GM12878 (cell line): ENCODE data around the gene AMTN. TPM values are rescaled to one million over a fixed set of nuclear protein-coding genes. Genes with fewer than 3 reads are reported as not detected.

Source experiments
- ATAC-seq: fragments of 200-7000 bp; cut with Tn5 transposase; 3 replicates; pipeline ENCODE4 v1.9.1; 2020; ENCODE audit warnings: mild to moderate bottlenecking, moderate library complexity
- BruUV-seq: library from RNA; stranded (reverse); fragments of 400-500 nt; replicated peaks from 2 replicates; lab custom pipeline; 2021; lab: Mats Ljungman, UMichigan
- CTCF ChIA-PET: fragments of 300-600 bp; sonication (Branson Sonifier 250); formaldehyde crosslinking; extraction: SDS; loops from one replicate; lab custom pipeline; 2021; ENCODE audit warnings: inconsistent platforms; lab: Yijun Ruan, JAX
- POLR2A ChIA-PET: fragments of 350-600 bp; formaldehyde crosslinking; extraction: SDS; loops from one replicate; lab custom pipeline; 2021; ENCODE audit warnings: inconsistent platforms; lab: Charles Lee
- RAD21 ChIA-PET: fragments of 300-600 bp; sonication (Branson Sonifier 250); formaldehyde crosslinking; loops from one replicate; lab custom pipeline; 2023; ENCODE audit warnings: antibody characterized with exemption; ENCODE audit not compliant: unreplicated experiment; lab: Charles Lee
- SMC1A ChIA-PET: fragments of 300-600 bp; sonication (Branson Sonifier 250); formaldehyde crosslinking; loops from one replicate; lab custom pipeline; 2023; ENCODE audit not compliant: unreplicated experiment, uncharacterized antibody; lab: Charles Lee
- DNase-seq: peaks from one replicate; pipeline ENCODE4 v3.0.0-alpha.2; 2011; ENCODE audit warnings: low read depth, low spot score
- FAIRE-seq: peaks from 3 replicates; lab custom pipeline; 2011; peaks lifted over from hg19 to GRCh38; lab: Jason Lieb, UNC
- H2AFZ ChIP-seq: 2 replicates; pipeline ENCODE4 v1.6.0; 2011; ENCODE audit warnings: low read depth, low read length, control low read depth; ENCODE audit not compliant: control insufficient read depth
- H3K27ac ChIP-seq: 2 replicates; pipeline ENCODE4 v1.5.1; 2011; ENCODE audit warnings: control low read depth; ENCODE audit not compliant: control insufficient read depth, insufficient read depth
- H3K27me3 ChIP-seq, 2 experiments: replicated peaks in 1 of 2; 2 replicates each; pipeline versions ENCODE4 v1.6.0 to v1.6.1; 2011; ENCODE audit warnings: low read length in 1 of 2; ENCODE audit not compliant: control insufficient read depth in 2 of 2, insufficient read depth in 2 of 2
- H3K36me3 ChIP-seq, 2 experiments: 2 replicates each; pipeline ENCODE4 v1.5.1; 2011; ENCODE audit warnings: low read length in 1 of 2; ENCODE audit not compliant: control insufficient read depth in 2 of 2, insufficient read depth in 2 of 2
- H3K4me1 ChIP-seq: 2 replicates; pipeline ENCODE4 v1.6.1; 2011; ENCODE audit warnings: mild to moderate bottlenecking, low read length, moderate library complexity, mixed read lengths; ENCODE audit not compliant: control insufficient read depth, insufficient read depth
- H3K4me2 ChIP-seq: 2 replicates; pipeline ENCODE4 v1.6.0; 2011; ENCODE audit warnings: control low read depth; ENCODE audit not compliant: control insufficient read depth, insufficient read depth
- H3K4me3 ChIP-seq: fragments of 200-600 bp; sonication (generic); 2 replicates; pipeline ENCODE4 v1.5.1; 2016
- H3K79me2 ChIP-seq: 2 replicates; pipeline ENCODE4 v1.6.0; 2011; ENCODE audit warnings: low read length; ENCODE audit not compliant: control insufficient read depth, insufficient read depth
- H3K9ac ChIP-seq: 2 replicates; pipeline ENCODE4 v1.8.0; 2011; ENCODE audit warnings: low read length, control low read depth, mixed read lengths; ENCODE audit not compliant: control insufficient read depth, insufficient read depth
- H3K9me3 ChIP-seq: replicated peaks from 3 replicates; pipeline ENCODE4 v1.5.1; 2011; ENCODE audit warnings: mild to moderate bottlenecking, low read length; ENCODE audit not compliant: control insufficient read depth, insufficient read depth
- H4K20me1 ChIP-seq: 2 replicates; pipeline ENCODE4 v1.6.0; 2011; ENCODE audit not compliant: control insufficient read depth, insufficient read depth
- IKZF1 ChIP-seq: fragments of 450-650 bp; conservative IDR thresholded peaks from 2 replicates; pipeline ENCODE4 v1.6.1; 2017; ENCODE audit warnings: antibody characterized with exemption, mild to moderate bottlenecking
- RFX5 ChIP-seq: IDR thresholded peaks from 2 replicates; pipeline ENCODE4 v1.6.1; 2011; ENCODE audit warnings: low read depth, low read length, improper control_type of control experiment
- SREBF2 ChIP-seq: IDR thresholded peaks from 2 replicates; pipeline ENCODE4 v1.6.1; 2012; ENCODE audit warnings: mild to moderate bottlenecking, low read length
- ZNF622 ChIP-seq: fragments of 450-650 bp; IDR thresholded peaks from 2 replicates; pipeline ENCODE4 v1.6.1; 2017; ENCODE audit warnings: mild to moderate bottlenecking, inconsistent platforms
- WGBS: methylation state at CpG from one replicate; pipeline ENCODE4 v1.1.6; 2016; ENCODE audit warnings: low lambda C conversion rate; ENCODE audit not compliant: insufficient replicate concordance, insufficient coverage; ENCODE audit errors: missing lambda C conversion rate; 5-methylcytosine and 5-hydroxymethylcytosine counted together
- in situ Hi-C: fragments of 300-500 bp; cut with MboI; formaldehyde crosslinking; loops from 9 replicates; pipeline ENCODE4 v1.14.3; 2018; ENCODE audit warnings: mixed read lengths
- intact Hi-C: fragments of 100-400 bp; cut with micrococcal nuclease; formaldehyde crosslinking; loops from one replicate; pipeline ENCODE4 v1.14.2; 2022; ENCODE audit not compliant: unreplicated experiment
- polyA plus RNA-seq, 11 experiments: library from polyadenylated mRNA; depleted of rRNA in 4 of 11; unstranded in 6 of 11; stranded (reverse) in 5 of 11; fragments of >200 nt; fragmentation: Nextera tagmentation in 4 of 11; fragmentation: Illumina TruSeq in 1 of 11; extraction: Ambion mirVana in 4 of 11; extraction: Trizol in 1 of 11; gene quantifications; 1 replicate in 1 of 11; 2 replicates in 10 of 11; pipeline versions ENCODE4 v1.2.1 to v1.2.3, GENCODE V29; 2011 to 2016; ENCODE audit warnings: inconsistent platforms in 2 of 11, missing spikeins in 2 of 11, low read depth in 1 of 11
- total RNA-seq, 4 experiments: library from RNA; depleted of rRNA in 3 of 4; stranded (reverse); fragments of >200 nt in 3 of 4; fragmentation: Illumina TruSeq in 1 of 4; extraction: Trizol in 1 of 4; gene quantifications; 2 replicates each; pipeline versions ENCODE4 v1.2.1 to v1.2.3, GENCODE V29; 2013 to 2021
- TF ChIP-seq, protein P1 (sequence below): IDR thresholded peaks from 2 replicates; pipeline ENCODE4 v1.6.1; 2012; ENCODE audit warnings: improper control_type of control experiment, low read depth, low read length; ENCODE audit not compliant: insufficient replicate concordance

Gene AMTN
- total and polyA plus RNA-seq, 10 of the 15 experiments (the other 5 are each of a cell fraction or from before 2014, with no cell fraction given), result not detected

DNA sequence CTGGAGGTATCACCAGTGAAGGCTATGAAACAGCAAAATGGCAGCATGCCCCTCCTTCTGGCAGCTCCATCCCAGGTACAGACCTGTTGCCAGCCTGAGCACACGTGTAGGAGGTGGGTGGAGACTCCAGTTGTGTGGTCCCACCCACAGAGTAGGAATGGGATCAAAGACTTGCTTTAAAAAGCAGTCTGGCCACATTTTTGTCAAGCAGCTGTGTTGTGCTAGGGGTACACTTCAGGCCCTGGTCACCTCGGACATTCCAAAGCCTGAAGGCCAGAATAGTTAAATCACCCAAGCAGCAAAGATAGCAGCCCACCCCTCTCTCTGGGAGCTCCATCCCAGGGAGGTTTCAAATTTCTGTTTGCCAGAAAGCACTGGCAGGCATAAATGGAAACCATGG is 53.4 kb downstream of the AMTN start:
- intact Hi-C loops (no loop called here), in situ Hi-C loops (no loop called here)
- ChIA-PET SMC1A (no interaction called here), CTCF (no interaction called here), POLR2A (no interaction called here), RAD21 (interaction anchor here (0.9 kb wide), 1 partner anchor 10 kb away, joined by 3 read pairs; no protein-coding TSS in a partner anchor)
- no peak overlapping the region for H3K27ac ChIP-seq
- H3K4me3 ChIP-seq, result no peak overlapping the region
- H2AFZ ChIP-seq, result no peak overlapping the region
- no peaks in the 10 kb centered on the region for H3K27me3 ChIP-seq
- no peaks in the 10 kb centered on the region for H4K20me1 ChIP-seq
- H3K9me3 ChIP-seq, result no peaks in the 10 kb centered on the region
- FAIRE-seq (no peak), ATAC-seq (no peak), DNase-seq (no peak)
- H3K79me2 ChIP-seq, result no peaks in the 10 kb centered on the region
- no peak overlapping the region for H3K4me2 ChIP-seq
- H3K9ac ChIP-seq, result no peak overlapping the region
- BruUV-seq, result no TSS peak
- no peaks in the 10 kb centered on the region for H3K4me1 ChIP-seq
- no peaks in the 10 kb centered on the region for H3K36me3 ChIP-seq
- WGBS, result 27% methylated on average over 2 of the region's 2 CpGs
- no peak for TF ChIP-seq IKZF1
- TF ChIP-seq SREBF2, result no peak
- TF ChIP-seq ZNF622, result no peak
- TF ChIP-seq, protein P1, sequence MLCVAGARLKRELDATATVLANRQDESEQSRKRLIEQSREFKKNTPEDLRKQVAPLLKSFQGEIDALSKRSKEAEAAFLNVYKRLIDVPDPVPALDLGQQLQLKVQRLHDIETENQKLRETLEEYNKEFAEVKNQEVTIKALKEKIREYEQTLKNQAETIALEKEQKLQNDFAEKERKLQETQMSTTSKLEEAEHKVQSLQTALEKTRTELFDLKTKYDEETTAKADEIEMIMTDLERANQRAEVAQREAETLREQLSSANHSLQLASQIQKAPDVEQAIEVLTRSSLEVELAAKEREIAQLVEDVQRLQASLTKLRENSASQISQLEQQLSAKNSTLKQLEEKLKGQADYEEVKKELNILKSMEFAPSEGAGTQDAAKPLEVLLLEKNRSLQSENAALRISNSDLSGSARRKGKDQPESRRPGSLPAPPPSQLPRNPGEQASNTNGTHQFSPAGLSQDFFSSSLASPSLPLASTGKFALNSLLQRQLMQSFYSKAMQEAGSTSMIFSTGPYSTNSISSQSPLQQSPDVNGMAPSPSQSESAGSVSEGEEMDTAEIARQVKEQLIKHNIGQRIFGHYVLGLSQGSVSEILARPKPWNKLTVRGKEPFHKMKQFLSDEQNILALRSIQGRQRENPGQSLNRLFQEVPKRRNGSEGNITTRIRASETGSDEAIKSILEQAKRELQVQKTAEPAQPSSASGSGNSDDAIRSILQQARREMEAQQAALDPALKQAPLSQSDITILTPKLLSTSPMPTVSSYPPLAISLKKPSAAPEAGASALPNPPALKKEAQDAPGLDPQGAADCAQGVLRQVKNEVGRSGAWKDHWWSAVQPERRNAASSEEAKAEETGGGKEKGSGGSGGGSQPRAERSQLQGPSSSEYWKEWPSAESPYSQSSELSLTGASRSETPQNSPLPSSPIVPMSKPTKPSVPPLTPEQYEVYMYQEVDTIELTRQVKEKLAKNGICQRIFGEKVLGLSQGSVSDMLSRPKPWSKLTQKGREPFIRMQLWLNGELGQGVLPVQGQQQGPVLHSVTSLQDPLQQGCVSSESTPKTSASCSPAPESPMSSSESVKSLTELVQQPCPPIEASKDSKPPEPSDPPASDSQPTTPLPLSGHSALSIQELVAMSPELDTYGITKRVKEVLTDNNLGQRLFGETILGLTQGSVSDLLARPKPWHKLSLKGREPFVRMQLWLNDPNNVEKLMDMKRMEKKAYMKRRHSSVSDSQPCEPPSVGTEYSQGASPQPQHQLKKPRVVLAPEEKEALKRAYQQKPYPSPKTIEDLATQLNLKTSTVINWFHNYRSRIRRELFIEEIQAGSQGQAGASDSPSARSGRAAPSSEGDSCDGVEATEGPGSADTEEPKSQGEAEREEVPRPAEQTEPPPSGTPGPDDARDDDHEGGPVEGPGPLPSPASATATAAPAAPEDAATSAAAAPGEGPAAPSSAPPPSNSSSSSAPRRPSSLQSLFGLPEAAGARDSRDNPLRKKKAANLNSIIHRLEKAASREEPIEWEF, result no peak
- TF ChIP-seq RFX5, result no peak
